KMS-11 (cell line): Measurements from ENCODE around the gene BLOC1S1.

Experiments used
- H2AFZ ChIP-seq: fragments of 200-600 bp; sonication (generic); 2 replicates; pipeline ENCODE4 v1.6.1; 2016; ENCODE audit warnings: antibody characterized with exemption, mixed run types, low read depth
- H3K27ac ChIP-seq: fragments of 200-600 bp; sonication (generic); 2 replicates; pipeline ENCODE4 v1.6.1; 2016; ENCODE audit warnings: mild to moderate bottlenecking, mixed run types
- H3K27me3 ChIP-seq: fragments of 200-600 bp; sonication (generic); 2 replicates; pipeline ENCODE4 v1.6.1; 2017; ENCODE audit warnings: mild to moderate bottlenecking, low read depth, mixed run types, moderate library complexity; ENCODE audit not compliant: insufficient read depth
- H3K36me3 ChIP-seq: fragments of 200-600 bp; sonication (generic); 2 replicates; pipeline ENCODE4 v1.6.1; 2017; ENCODE audit warnings: mild to moderate bottlenecking, mixed run types; ENCODE audit not compliant: insufficient read depth
- H3K4me1 ChIP-seq: fragments of 200-600 bp; sonication (generic); 2 replicates; pipeline ENCODE4 v1.6.1; 2016; ENCODE audit warnings: mild to moderate bottlenecking, low read depth, mixed run types; ENCODE audit not compliant: poor library complexity, severe bottlenecking
- H3K4me2 ChIP-seq: fragments of 200-600 bp; sonication (generic); 2 replicates; pipeline ENCODE4 v1.7.0; 2016; ENCODE audit warnings: mild to moderate bottlenecking, mixed run types
- H3K4me3 ChIP-seq: fragments of 200-600 bp; sonication (generic); IDR thresholded peaks from 2 replicates; pipeline ENCODE4 v1.6.1; 2017; ENCODE audit warnings: low read depth, low read length, mixed read lengths; ENCODE audit not compliant: insufficient read depth
- H3K79me2 ChIP-seq: fragments of 200-600 bp; sonication (generic); 2 replicates; pipeline ENCODE4 v1.6.1; 2016; ENCODE audit warnings: low read depth, mixed run types; ENCODE audit not compliant: insufficient read depth
- H3K9ac ChIP-seq: fragments of 200-600 bp; sonication (generic); 2 replicates; pipeline ENCODE4 v1.6.1; 2016; ENCODE audit warnings: mild to moderate bottlenecking, mixed run types
- H4K20me1 ChIP-seq: fragments of 200-600 bp; sonication (generic); 2 replicates; pipeline ENCODE4 v1.6.1; 2016; ENCODE audit warnings: mild to moderate bottlenecking, mixed run types; ENCODE audit not compliant: insufficient read depth
- TF ChIP-seq, protein P1 (sequence below): fragments of 200-600 bp; sonication (generic); conservative IDR thresholded peaks from 2 replicates; pipeline ENCODE4 v1.6.1; 2017; ENCODE audit warnings: low read depth, mild to moderate bottlenecking, antibody characterized with exemption, low read length, moderate library complexity, mixed read lengths

The BLOC1S1 gene

GRCh38 chr12:55733021-55733555, 17.2 kb downstream of the BLOC1S1 start:
- Histone ChIP-seq H3K9ac (no peak overlapping the region), H2AFZ (no peak overlapping the region), H4K20me1 (no peaks in the 10 kb centered on the region)

DNA sequence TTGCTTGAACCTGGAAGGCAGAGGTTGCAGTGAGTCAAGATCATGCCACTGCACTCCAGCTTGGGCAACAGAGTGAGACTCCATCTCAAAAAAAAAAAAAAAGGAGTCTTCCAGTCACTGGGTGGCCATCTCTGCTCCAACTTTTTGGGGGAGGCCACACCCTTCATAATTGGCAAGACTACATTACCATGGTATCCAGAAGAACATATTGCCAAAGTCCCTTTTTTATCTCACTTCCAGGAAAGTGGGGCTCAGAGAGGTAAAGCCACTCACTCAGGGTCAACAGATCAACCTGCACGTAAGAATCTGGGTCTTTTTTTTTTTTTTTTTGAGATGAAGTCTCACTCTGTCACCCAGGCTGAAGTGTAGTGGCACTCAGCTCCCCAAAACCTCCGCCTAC, 18.0 kb downstream of the BLOC1S1 start:
- Histone ChIP-seq H2AFZ (no peak overlapping the region), H3K27me3 (no peaks in the 10 kb centered on the region), H4K20me1 (no peaks in the 10 kb centered on the region), H3K36me3 (no peaks in the 10 kb centered on the region), H3K4me3 (no peak overlapping the region), H3K4me1 (peaks cover 25% of the 10 kb centered on the region), H3K27ac (no peak overlapping the region), H3K4me2 (no peak overlapping the region), H3K79me2 (no peaks in the 10 kb centered on the region), H3K9ac (no peak overlapping the region)
- TF ChIP-seq, protein P1, sequence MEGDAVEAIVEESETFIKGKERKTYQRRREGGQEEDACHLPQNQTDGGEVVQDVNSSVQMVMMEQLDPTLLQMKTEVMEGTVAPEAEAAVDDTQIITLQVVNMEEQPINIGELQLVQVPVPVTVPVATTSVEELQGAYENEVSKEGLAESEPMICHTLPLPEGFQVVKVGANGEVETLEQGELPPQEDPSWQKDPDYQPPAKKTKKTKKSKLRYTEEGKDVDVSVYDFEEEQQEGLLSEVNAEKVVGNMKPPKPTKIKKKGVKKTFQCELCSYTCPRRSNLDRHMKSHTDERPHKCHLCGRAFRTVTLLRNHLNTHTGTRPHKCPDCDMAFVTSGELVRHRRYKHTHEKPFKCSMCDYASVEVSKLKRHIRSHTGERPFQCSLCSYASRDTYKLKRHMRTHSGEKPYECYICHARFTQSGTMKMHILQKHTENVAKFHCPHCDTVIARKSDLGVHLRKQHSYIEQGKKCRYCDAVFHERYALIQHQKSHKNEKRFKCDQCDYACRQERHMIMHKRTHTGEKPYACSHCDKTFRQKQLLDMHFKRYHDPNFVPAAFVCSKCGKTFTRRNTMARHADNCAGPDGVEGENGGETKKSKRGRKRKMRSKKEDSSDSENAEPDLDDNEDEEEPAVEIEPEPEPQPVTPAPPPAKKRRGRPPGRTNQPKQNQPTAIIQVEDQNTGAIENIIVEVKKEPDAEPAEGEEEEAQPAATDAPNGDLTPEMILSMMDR: no peak

More at GRCh38 chr12:55733021-55733555, 17.2 kb downstream of the BLOC1S1 start:
- Histone ChIP-seq H3K27ac (no peak overlapping the region), H3K4me2 (no peak overlapping the region), H3K4me3 (no peak overlapping the region), H3K36me3 (no peaks in the 10 kb centered on the region), H3K4me1 (peaks cover 24% of the 10 kb centered on the region), H3K27me3 (no peaks in the 10 kb centered on the region), H3K79me2 (peaks cover 1% of the 10 kb centered on the region; the same call in 1 of the 2 replicates)
- TF ChIP-seq, protein P1: no peak

- no peaks in the 10 kb centered on the region for H3K36me3 ChIP-seq
- H3K4me2 ChIP-seq: no peak overlapping the region
- H3K79me2 ChIP-seq: no peaks in the 10 kb centered on the region
- no peaks in the 10 kb centered on the region for H4K20me1 ChIP-seq
- peaks cover 26% of the 10 kb centered on the region for H3K4me1 ChIP-seq
- no peak overlapping the region for H3K9ac ChIP-seq
- no peak overlapping the region for H2AFZ ChIP-seq
- no peaks in the 10 kb centered on the region for H3K27me3 ChIP-seq
- TF ChIP-seq, protein P1: no peak
- no peak overlapping the region for H3K27ac ChIP-seq
- H3K4me3 ChIP-seq: no peak overlapping the region
Measured at GRCh38 chr12:55734595-55734994, 18.7 kb downstream of the BLOC1S1 start.

- H3K9ac ChIP-seq: no peak overlapping the region
- H3K4me2 ChIP-seq: no peak overlapping the region
- no peaks in the 10 kb centered on the region; the same call in 1 of the 2 replicates for H3K27me3 ChIP-seq
- TF ChIP-seq, protein P1: no peak
- H3K79me2 ChIP-seq: no peaks in the 10 kb centered on the region
- H3K4me3 ChIP-seq: no peak overlapping the region
- no peak overlapping the region for H3K27ac ChIP-seq
- H2AFZ ChIP-seq: no peak overlapping the region
- peaks cover 24% of the 10 kb centered on the region for H3K4me1 ChIP-seq
- no peaks in the 10 kb centered on the region for H4K20me1 ChIP-seq
- no peaks in the 10 kb centered on the region for H3K36me3 ChIP-seq
Measured at GRCh38 chr12:55736076-55736475, 20.2 kb downstream of the BLOC1S1 start.
